ENCODE measurements around the gene POLG2.

DNA sequence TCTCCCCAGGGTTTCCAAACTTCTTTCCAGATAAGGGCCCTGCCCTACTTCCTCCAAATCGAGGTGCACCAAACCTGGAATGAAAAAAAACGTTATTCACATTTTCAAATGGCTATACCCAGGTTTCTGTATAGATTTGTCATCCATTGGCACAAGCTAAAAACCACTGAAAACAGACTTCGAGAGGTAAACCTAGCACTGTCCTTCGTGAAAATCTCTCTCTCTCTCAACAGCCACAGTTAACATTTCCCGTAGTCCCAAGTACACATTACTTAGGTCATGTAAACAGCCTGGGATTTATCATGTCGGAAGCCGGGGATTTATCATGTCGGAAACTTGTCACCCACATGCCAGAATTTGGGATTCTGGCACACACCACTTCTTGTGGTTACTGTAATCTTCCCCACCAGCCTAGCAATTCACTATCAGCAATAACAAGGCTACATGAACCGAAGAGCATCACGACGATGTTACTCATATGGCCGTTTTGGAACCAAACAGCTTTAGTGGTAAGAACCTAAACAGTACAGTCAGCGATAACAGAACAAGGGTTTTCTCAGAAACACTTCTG is 8.0 kb upstream of the POLG2 start:
- TF ChIP-seq POLR2A (IDR thresholded peaks at IDR 0.05; ENCODE audit: low read length) = peak; percentile 40
- TF ChIP-seq GATA1 (IDR thresholded peaks at IDR 0.05; ENCODE audit: low read depth, low read length) = no peak

All from erythroblast (primary cell).